Measurements from ENCODE around the gene DENND11.

GRCh38 chr7:141676618-141677017 is 25.3 kb downstream of the DENND11 start:
- no peak for TF ChIP-seq PATZ1 (CRISPR knock-in tag; IDR thresholded peaks at IDR 0.05; ENCODE audit: borderline replicate concordance)
- TF ChIP-seq ZNF565 (CRISPR knock-in tag; conservative IDR thresholded peaks at IDR 0.05; ENCODE audit: low read depth), result no peak
- TF ChIP-seq RARB (CRISPR knock-in tag; IDR thresholded peaks at IDR 0.05), result no peak
- TF ChIP-seq ZFP3 (CRISPR knock-in tag; IDR thresholded peaks at IDR 0.05), result no peak
